ENCODE measurements around the gene DOCK6. TPM values are rescaled to one million over a fixed set of nuclear protein-coding genes. Genes with fewer than 3 reads are reported as not detected.

Gene DOCK6
- total RNA-seq, 1 experiment from 2014 or later, result 82.4 TPM

DNA sequence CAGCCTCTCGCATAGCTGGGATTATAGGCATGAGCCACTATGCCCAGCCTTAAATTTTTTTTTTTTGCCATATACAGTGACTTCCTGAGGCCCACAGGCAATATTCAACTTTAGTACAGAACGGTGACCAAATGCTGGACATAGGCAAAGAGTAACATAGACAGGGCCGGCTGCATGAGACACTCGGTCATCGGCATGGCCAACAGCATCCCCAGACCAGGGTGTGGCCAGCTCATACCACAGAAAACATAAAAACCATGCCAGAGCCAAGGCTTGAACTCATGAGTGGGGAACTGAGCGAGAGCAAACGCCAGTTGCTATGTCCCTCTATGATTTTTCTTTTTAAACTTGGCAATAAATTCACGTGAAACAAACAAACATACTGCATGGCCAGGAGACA lies 82.0 kb downstream of the DOCK6 start:
- Histone ChIP-seq H3K4me2 (ENCODE audit: low read length) (no peak overlapping the region), H2AFZ (ENCODE audit: low read depth, low read length, poor library complexity, severe bottlenecking) (no peak overlapping the region), H3K27ac (ENCODE audit: low read depth, low read length) (no peak overlapping the region), H3K4me3 (replicated peaks in 1 of 2; ENCODE audit: low read depth in 1 of 2, low read length in 2 of 2) (no peak overlapping the region), H3K4me1 (ENCODE audit: control insufficient read depth in 1 of 2, insufficient read depth in 2 of 2, low read length in 2 of 2) (peaks cover 0 to 3% of the 10 kb centered on the region in 2 experiments; a peak in 1 of 4 replicates), H3K9me2 (ENCODE audit: insufficient read depth) (no peaks in the 10 kb centered on the region), H3K9ac (ENCODE audit: low read length) (no peak overlapping the region), H4K20me1 (ENCODE audit: insufficient read depth) (no peaks in the 10 kb centered on the region), H3K27me3 (ENCODE audit: insufficient read depth, low read length) (no peaks in the 10 kb centered on the region), H3K36me3 (ENCODE audit: control insufficient read depth in 1 of 2, insufficient read depth in 2 of 2, low read length in 2 of 2) (peaks cover 0 to 10% of the 10 kb centered on the region in 2 experiments; a peak in 2 of 4 replicates), H3K79me2 (ENCODE audit: insufficient read depth, low read length) (no peaks in the 10 kb centered on the region), H3K9me3 (ENCODE audit: control insufficient read depth in 1 of 2, insufficient read depth in 1 of 2, low read depth in 1 of 2, low read length in 2 of 2) (no peaks in the 10 kb centered on the region)
- intact Hi-C loops (cut with micrococcal nuclease), result no loop called here
- TF ChIP-seq EZH2 (IDR thresholded peaks at IDR 0.05) (no peak), EZH2phosphoT487 (IDR thresholded peaks at IDR 0.05; ENCODE audit: borderline replicate concordance) (no peak), TCF7L2 (IDR thresholded peaks at IDR 0.05; ENCODE audit: borderline replicate concordance, extremely low read depth, insufficient read depth, insufficient read length) (no peak), SIN3A (IDR thresholded peaks at IDR 0.05; ENCODE audit: low read depth) (no peak), CEBPB (IDR thresholded peaks at IDR 0.05; ENCODE audit: low read depth) (no peak), YY1 (IDR thresholded peaks at IDR 0.05; ENCODE audit: extremely low read depth, insufficient replicate concordance, low read depth, low read length) (no peak), JUND (IDR thresholded peaks at IDR 0.05) (no peak)
- TF ChIP-seq, protein P1, sequence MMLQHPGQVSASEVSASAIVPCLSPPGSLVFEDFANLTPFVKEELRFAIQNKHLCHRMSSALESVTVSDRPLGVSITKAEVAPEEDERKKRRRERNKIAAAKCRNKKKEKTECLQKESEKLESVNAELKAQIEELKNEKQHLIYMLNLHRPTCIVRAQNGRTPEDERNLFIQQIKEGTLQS (IDR thresholded peaks at IDR 0.05), result no peak
- TF ChIP-seq, protein P2, sequence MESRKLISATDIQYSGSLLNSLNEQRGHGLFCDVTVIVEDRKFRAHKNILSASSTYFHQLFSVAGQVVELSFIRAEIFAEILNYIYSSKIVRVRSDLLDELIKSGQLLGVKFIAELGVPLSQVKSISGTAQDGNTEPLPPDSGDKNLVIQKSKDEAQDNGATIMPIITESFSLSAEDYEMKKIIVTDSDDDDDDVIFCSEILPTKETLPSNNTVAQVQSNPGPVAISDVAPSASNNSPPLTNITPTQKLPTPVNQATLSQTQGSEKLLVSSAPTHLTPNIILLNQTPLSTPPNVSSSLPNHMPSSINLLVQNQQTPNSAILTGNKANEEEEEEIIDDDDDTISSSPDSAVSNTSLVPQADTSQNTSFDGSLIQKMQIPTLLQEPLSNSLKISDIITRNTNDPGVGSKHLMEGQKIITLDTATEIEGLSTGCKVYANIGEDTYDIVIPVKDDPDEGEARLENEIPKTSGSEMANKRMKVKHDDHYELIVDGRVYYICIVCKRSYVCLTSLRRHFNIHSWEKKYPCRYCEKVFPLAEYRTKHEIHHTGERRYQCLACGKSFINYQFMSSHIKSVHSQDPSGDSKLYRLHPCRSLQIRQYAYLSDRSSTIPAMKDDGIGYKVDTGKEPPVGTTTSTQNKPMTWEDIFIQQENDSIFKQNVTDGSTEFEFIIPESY (IDR thresholded peaks at IDR 0.05; ENCODE audit: extremely low read depth, insufficient replicate concordance, low read length), result no peak
- ChIA-PET RAD21 (ENCODE audit: low non-redundant PET in 1 of 2, low total read pairs in 2 of 2, uncharacterized antibody in 2 of 2, unreplicated experiment in 2 of 2) (no interaction called here), CTCF (no interaction called here), POLR2A (no interaction called here)
- no peak for DNase-seq (ENCODE audit: low read depth, low spot score)
- ATAC-seq, result no peak
- no TSS peak for BruUV-seq (replicated peaks)
